GM18858 (cell line): Measurements from ENCODE around the gene DZIP3.

Experiments used
- ATAC-seq: cut with Tn5 transposase; IDR thresholded peaks from one replicate; pipeline ENCODE4 v1.9.1; 2021; ENCODE audit not compliant: unreplicated experiment

The DZIP3 gene

GRCh38 chr3:108589081-108589997 is at the start of gene DZIP3, which contains the start of gene CIP2A:
DZIP3 (plus strand) TSS chr3:108589722; CDS start chr3:108605407, 15,685 bp downstream.
CIP2A (minus strand) TSS chr3:108589438; CDS start chr3:108589375, 63 bp downstream.
- peak; percentile 83 for ATAC-seq

- ATAC-seq, result no peak
These were observed 43.3 kb upstream of the DZIP3 start for GRCh38 chr3:108546247-108546646.

GRCh38 chr3:108546692-108547091 is 42.8 kb upstream of the DZIP3 start:
- no peak for ATAC-seq

GRCh38 chr3:108548304-108548703 is 41.2 kb upstream of the DZIP3 start:
- ATAC-seq, result no peak

- ATAC-seq, result no peak
These were observed 40.6 kb upstream of the DZIP3 start for GRCh38 chr3:108548886-108549285.

- peak; percentile 45 for ATAC-seq
These were observed 37.0 kb upstream of the DZIP3 start for GRCh38 chr3:108552267-108553159.

- ATAC-seq, result no peak
These were observed 35.3 kb upstream of the DZIP3 start for GRCh38 chr3:108554229-108554628.

GRCh38 chr3:108554913-108555571 is 34.5 kb upstream of the DZIP3 start:
- ATAC-seq, result no peak

GRCh38 chr3:108555966-108556581 is 33.4 kb upstream of the DZIP3 start:
- ATAC-seq, result no peak

GRCh38 chr3:108562565-108562964 is 27.0 kb upstream of the DZIP3 start:
- no peak for ATAC-seq

- no peak for ATAC-seq
These were observed 25.0 kb upstream of the DZIP3 start for GRCh38 chr3:108564564-108564963.

- no peak for ATAC-seq
These were observed 24.0 kb upstream of the DZIP3 start for GRCh38 chr3:108565506-108565905.

- ATAC-seq, result no peak
These were observed 22.9 kb upstream of the DZIP3 start for GRCh38 chr3:108566599-108566998.

GRCh38 chr3:108569336-108569735 is 20.2 kb upstream of the DZIP3 start:
- ATAC-seq, result no peak

GRCh38 chr3:108578064-108578463 is 11.5 kb upstream of the DZIP3 start:
- ATAC-seq, result no peak

- no peak for ATAC-seq
These were observed 921 bp upstream of the DZIP3 start for GRCh38 chr3:108588601-108589000.

GRCh38 chr3:108589998-108590323 is 439 bp downstream of the DZIP3 start:
- ATAC-seq, result no peak

- no peak for ATAC-seq
These were observed 938 bp downstream of the DZIP3 start for GRCh38 chr3:108590460-108590859.

- ATAC-seq, result no peak
These were observed 5.8 kb downstream of the DZIP3 start for GRCh38 chr3:108595321-108595720.

GRCh38 chr3:108598375-108598774 is 8.9 kb downstream of the DZIP3 start:
- ATAC-seq, result no peak
